Activated T-cell treated with anti-CD3 and anti-CD28 coated beads, Interleukin-2, amount 50 U/mL, for 72 hours (primary cell): Measurements from ENCODE around the gene CGB1. TPM values are rescaled to one million over a fixed set of nuclear protein-coding genes. Genes with fewer than 3 reads are reported as not detected.
"Not testable (repeated sequence)": the region's sequence is repeated elsewhere in the genome, so short reads cannot be mapped to it uniquely, and the experiment has no call there.

ENCODE experiments used
- ATAC-seq, 2 donors: fragments of 150-1000 bp; cut with Tn5 transposase; replicated peaks in 1 of 2; 2 replicates each; pipeline ENCODE4 v1.10.0; 2021; ENCODE audit warnings: moderate library complexity in 2 of 2, mild to moderate bottlenecking in 1 of 2
- DNase-seq, 2 donors: peaks; one replicate each; pipeline ENCODE4 v3.0.0; 2021 to 2022; ENCODE audit warnings: mixed read lengths in 1 of 2
- H3K27ac Mint-ChIP-seq: one replicate; pipeline ENCODE4 v1.8.0; 2022; ENCODE audit warnings: mild to moderate bottlenecking, moderate library complexity, mixed read lengths
- H3K27me3 Mint-ChIP-seq: one replicate; pipeline ENCODE4 v1.8.0; 2022; ENCODE audit warnings: low read depth, mixed read lengths
- H3K36me3 Mint-ChIP-seq, 2 donors: one replicate each; pipeline ENCODE4 v1.8.0; 2022; ENCODE audit warnings: mixed read lengths in 2 of 2, mild to moderate bottlenecking in 1 of 2; ENCODE audit not compliant: insufficient read depth in 2 of 2
- H3K4me1 Mint-ChIP-seq: one replicate; pipeline ENCODE4 v1.8.0; 2022; ENCODE audit warnings: low read depth, mixed read lengths
- H3K4me3 Mint-ChIP-seq, 2 donors: one replicate each; pipeline ENCODE4 v1.8.0; 2022; ENCODE audit warnings: mild to moderate bottlenecking in 2 of 2, mixed read lengths in 2 of 2, moderate library complexity in 2 of 2
- H3K9me3 Mint-ChIP-seq, 2 donors: one replicate each; pipeline ENCODE4 v1.8.0; 2022; ENCODE audit warnings: mixed read lengths in 2 of 2
- total RNA-seq, 2 donors: library from RNA; stranded (reverse); gene quantifications; one replicate each; pipeline ENCODE4 v1.2.3, GENCODE V29; 2022

The CGB1 gene
- total RNA-seq, 2 donors from 2014 or later, result not detected

GRCh38 chr19:49067554-49067953 lies 30.9 kb upstream of the CGB1 start:
- no peak overlapping the region for H3K4me3 Mint-ChIP-seq
- peaks cover 73% of the 10 kb centered on the region for H3K27me3 Mint-ChIP-seq
- DNase-seq, result no peak
- no peaks in the 10 kb centered on the region for H3K4me1 Mint-ChIP-seq
- H3K27ac Mint-ChIP-seq, result no peak overlapping the region
- H3K9me3 Mint-ChIP-seq, result peaks cover 0 to 4% of the 10 kb centered on the region in 2 donors
- no peak for ATAC-seq
- peaks cover 0 to 1% of the 10 kb centered on the region in 2 donors for H3K36me3 Mint-ChIP-seq

GRCh38 chr19:49065905-49066512 lies 29.3 kb upstream of the CGB1 start:
- Mint-ChIP-seq H3K27me3 (peaks cover 79% of the 10 kb centered on the region), H3K9me3 (peaks cover 0 to 4% of the 10 kb centered on the region in 2 donors), H3K36me3 (peaks cover 0 to 1% of the 10 kb centered on the region in 2 donors), H3K27ac (no peak overlapping the region), H3K4me1 (no peaks in the 10 kb centered on the region), H3K4me3 (no peak overlapping the region)
- no peak for DNase-seq
- no peak for ATAC-seq

GRCh38 chr19:49064768-49065611 lies 28.3 kb upstream of the CGB1 start, which contains the start of gene NTF4:
NTF4 (minus strand) TSS chr19:49064818; CDS start chr19:49061997, 2,821 bp downstream.
- Mint-ChIP-seq H3K4me3 (peak within 1 kb of the TSS in 1 of 2 donors; percentile 29), H3K4me1 (no peaks in the 10 kb centered on the region), H3K27ac (no peak within 1 kb of the TSS), H3K9me3 (peaks cover 0 to 4% of the 10 kb centered on the region in 2 donors), H3K36me3 (peaks cover 0 to 1% of the 10 kb centered on the region in 2 donors), H3K27me3 (peaks cover 79% of the 10 kb centered on the region)
- ATAC-seq (peak in 1 of 2 donors; percentile 17), DNase-seq (no peak)

- ATAC-seq (no peak), DNase-seq (no peak)
- Mint-ChIP-seq H3K27me3 (peaks cover 78% of the 10 kb centered on the region), H3K36me3 (no peaks in the 10 kb centered on the region), H3K27ac (no peak overlapping the region), H3K9me3 (no peaks in the 10 kb centered on the region), H3K4me3 (peak overlapping the region in 1 of 2 donors; percentile 5), H3K4me1 (no peaks in the 10 kb centered on the region)
Observed at GRCh38 chr19:49064029-49064629, 27.4 kb upstream of the CGB1 start.

- Mint-ChIP-seq H3K27me3 (peaks cover 78% of the 10 kb centered on the region), H3K27ac (no peak overlapping the region), H3K36me3 (no peaks in the 10 kb centered on the region), H3K4me3 (no peak overlapping the region), H3K9me3 (no peaks in the 10 kb centered on the region), H3K4me1 (peaks cover 17% of the 10 kb centered on the region)
- ATAC-seq (peak in 1 of 2 donors; percentile 23), DNase-seq (peak in 1 of 2 donors; percentile 25)
Observed at GRCh38 chr19:49061445-49061844, 24.8 kb upstream of the CGB1 start.

GRCh38 chr19:49061000-49061399 lies 24.3 kb upstream of the CGB1 start:
- Mint-ChIP-seq H3K36me3 (no peaks in the 10 kb centered on the region), H3K4me1 (peaks cover 21% of the 10 kb centered on the region), H3K9me3 (no peaks in the 10 kb centered on the region), H3K4me3 (no peak overlapping the region), H3K27ac (no peak overlapping the region), H3K27me3 (peaks cover 75% of the 10 kb centered on the region)
- ATAC-seq (no peak), DNase-seq (no peak)

GRCh38 chr19:49059053-49059452 lies 22.4 kb upstream of the CGB1 start:
- Mint-ChIP-seq H3K27ac (no peak overlapping the region), H3K36me3 (no peaks in the 10 kb centered on the region), H3K9me3 (no peaks in the 10 kb centered on the region), H3K27me3 (peaks cover 66% of the 10 kb centered on the region), H3K4me1 (peaks cover 25% of the 10 kb centered on the region), H3K4me3 (no peak overlapping the region)
- ATAC-seq, result no peak
- no peak for DNase-seq

GRCh38 chr19:49058562-49058961 lies 21.9 kb upstream of the CGB1 start:
- Mint-ChIP-seq H3K27ac (no peak overlapping the region), H3K27me3 (peaks cover 63% of the 10 kb centered on the region), H3K4me3 (peak overlapping the region in 1 of 2 donors; percentile 91), H3K36me3 (no peaks in the 10 kb centered on the region), H3K4me1 (peaks cover 25% of the 10 kb centered on the region), H3K9me3 (no peaks in the 10 kb centered on the region)
- DNase-seq (peak; percentile 39 to 57), ATAC-seq (peak in 1 of 2 donors; percentile 43)

GRCh38 chr19:49057636-49058234 lies 21.0 kb upstream of the CGB1 start, which contains the start of gene CGB7:
CGB7 (minus strand) TSS chr19:49057749; CDS start chr19:49055375, 2,374 bp downstream.
- peak within 1 kb of the TSS; percentile 85 to 91 for H3K4me3 Mint-ChIP-seq
- H3K27me3 Mint-ChIP-seq, result peaks cover 54% of the 10 kb centered on the region
- peak; percentile 41 to 45 for ATAC-seq
- H3K36me3 Mint-ChIP-seq, result no peaks in the 10 kb centered on the region
- H3K9me3 Mint-ChIP-seq, result no peaks in the 10 kb centered on the region
- H3K27ac Mint-ChIP-seq, result no peak within 1 kb of the TSS
- H3K4me1 Mint-ChIP-seq, result peaks cover 25% of the 10 kb centered on the region
- DNase-seq, result peak; percentile 39 to 40

- ATAC-seq, result peak in 1 of 2 donors; percentile 20
- Mint-ChIP-seq H3K27me3 (peaks cover 54% of the 10 kb centered on the region), H3K4me3 (peak overlapping the region; percentile 85 to 91), H3K4me1 (peaks cover 25% of the 10 kb centered on the region)
- H3K36me3 Mint-ChIP-seq, H3K27ac Mint-ChIP-seq, DNase-seq, H3K9me3 Mint-ChIP-seq: not testable (repeated sequence)
Observed at GRCh38 chr19:49056902-49057596, 20.4 kb upstream of the CGB1 start.

GRCh38 chr19:49056101-49056901 lies 19.6 kb upstream of the CGB1 start:
- Mint-ChIP-seq H3K27ac (no peak overlapping the region), H3K4me3 (peak overlapping the region; percentile 85 to 91), H3K36me3 (no peaks in the 10 kb centered on the region), H3K27me3 (peaks cover 49% of the 10 kb centered on the region), H3K4me1 (peaks cover 25% of the 10 kb centered on the region), H3K9me3 (no peaks in the 10 kb centered on the region)
- peak; percentile 61 to 70 for DNase-seq
- peak; percentile 79 to 87 for ATAC-seq
